Liver (tissue), 3 donors: Measurements from ENCODE around the gene PCYT1A.

Source experiments
- TAF1 ChIP-seq: conservative IDR thresholded peaks from 2 replicates; pipeline ENCODE4 v1.6.1; 2016; ENCODE audit warnings: antibody characterized with exemption, mild to moderate bottlenecking
- TF ChIP-seq, protein P1 (sequence below): fragments of 150-350 bp; IDR thresholded peaks from 2 replicates; pipeline ENCODE4 v1.5.1; 2017; ENCODE audit warnings: improper control_type of control experiment, low read depth, low read length; ENCODE audit not compliant: missing input control
- donor health status: healthy.
- donor health status: healthy.

DNA sequence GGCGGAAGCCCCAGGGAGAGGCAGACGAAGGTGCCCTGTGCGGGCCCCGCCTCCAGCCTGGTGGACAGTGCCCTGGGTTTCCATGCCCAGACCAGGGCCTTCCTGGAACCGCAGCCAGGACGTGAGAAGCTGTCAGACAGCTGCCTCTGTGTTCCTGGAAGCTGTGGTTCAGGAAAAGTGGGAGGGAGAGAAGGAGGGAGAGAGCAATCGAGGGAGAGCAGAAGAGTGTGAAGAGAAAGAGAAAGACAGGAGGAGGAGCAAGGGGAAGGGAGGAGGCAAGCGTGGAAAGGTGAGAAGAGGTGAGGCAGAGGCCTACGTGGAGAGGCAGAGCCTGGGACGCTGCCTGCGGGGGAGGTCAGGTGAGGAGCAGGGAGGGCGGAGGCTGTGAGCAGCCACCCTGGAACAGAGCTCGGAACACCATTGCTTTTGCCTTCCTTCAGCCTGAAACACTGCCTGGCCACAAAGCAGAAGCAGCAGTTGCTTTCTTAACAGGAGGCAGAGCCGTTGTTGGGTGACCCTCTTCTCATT, 94.9 kb downstream of the PCYT1A start:
- TF ChIP-seq, protein P1, sequence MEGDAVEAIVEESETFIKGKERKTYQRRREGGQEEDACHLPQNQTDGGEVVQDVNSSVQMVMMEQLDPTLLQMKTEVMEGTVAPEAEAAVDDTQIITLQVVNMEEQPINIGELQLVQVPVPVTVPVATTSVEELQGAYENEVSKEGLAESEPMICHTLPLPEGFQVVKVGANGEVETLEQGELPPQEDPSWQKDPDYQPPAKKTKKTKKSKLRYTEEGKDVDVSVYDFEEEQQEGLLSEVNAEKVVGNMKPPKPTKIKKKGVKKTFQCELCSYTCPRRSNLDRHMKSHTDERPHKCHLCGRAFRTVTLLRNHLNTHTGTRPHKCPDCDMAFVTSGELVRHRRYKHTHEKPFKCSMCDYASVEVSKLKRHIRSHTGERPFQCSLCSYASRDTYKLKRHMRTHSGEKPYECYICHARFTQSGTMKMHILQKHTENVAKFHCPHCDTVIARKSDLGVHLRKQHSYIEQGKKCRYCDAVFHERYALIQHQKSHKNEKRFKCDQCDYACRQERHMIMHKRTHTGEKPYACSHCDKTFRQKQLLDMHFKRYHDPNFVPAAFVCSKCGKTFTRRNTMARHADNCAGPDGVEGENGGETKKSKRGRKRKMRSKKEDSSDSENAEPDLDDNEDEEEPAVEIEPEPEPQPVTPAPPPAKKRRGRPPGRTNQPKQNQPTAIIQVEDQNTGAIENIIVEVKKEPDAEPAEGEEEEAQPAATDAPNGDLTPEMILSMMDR: no peak
- no peak for TF ChIP-seq TAF1
